Activated B cell treated with CpG ODN at 0.5 μM for 24 hours (primary cell): ENCODE measurements around the gene RNF144A. TPM values are rescaled to one million over a fixed set of nuclear protein-coding genes. Genes with fewer than 3 reads are reported as not detected.
"Not testable (repeated sequence)": the region's sequence is repeated elsewhere in the genome, so short reads cannot be mapped to it uniquely, and the experiment has no call there.

ENCODE experiments used
- ATAC-seq: fragments of 200-7000 bp; cut with Tn5 transposase; one replicate; pipeline ENCODE4 v1.10.0; 2021; ENCODE audit warnings: low read depth, mild to moderate bottlenecking, moderate library complexity
- CTCF ChIA-PET: fragments of 350-600 bp; sonication (Branson Sonifier 250); formaldehyde crosslinking; loops from one replicate; lab custom pipeline; 2021; ENCODE audit warnings: antibody characterized with exemption; lab: Charles Lee
- POLR2A ChIA-PET: fragments of 350-600 bp; sonication (Branson Sonifier 250); formaldehyde crosslinking; loops from one replicate; lab custom pipeline; 2021; ENCODE audit warnings: antibody characterized with exemption; lab: Charles Lee
- DNase-seq: peaks from one replicate; pipeline ENCODE4 v3.0.0; 2022
- H3K27ac Mint-ChIP-seq: one replicate; pipeline ENCODE4 v1.8.0; 2020; ENCODE audit warnings: mixed read lengths
- H3K27me3 Mint-ChIP-seq: one replicate; pipeline ENCODE4 v1.8.0; 2021; ENCODE audit warnings: mixed read lengths
- H3K36me3 Mint-ChIP-seq: one replicate; pipeline ENCODE4 v1.8.0; 2021; ENCODE audit warnings: low read depth, mixed read lengths
- H3K4me1 Mint-ChIP-seq: one replicate; pipeline ENCODE4 v1.8.0; 2021; ENCODE audit warnings: mixed read lengths
- H3K4me3 Mint-ChIP-seq: one replicate; pipeline ENCODE4 v1.8.0; 2020; ENCODE audit warnings: mild to moderate bottlenecking, mixed read lengths
- H3K9me3 Mint-ChIP-seq: one replicate; pipeline ENCODE4 v1.8.0; 2020; ENCODE audit warnings: mixed read lengths
- intact Hi-C: fragments of 100-400 bp; cut with micrococcal nuclease; formaldehyde crosslinking; loops from one replicate; pipeline ENCODE4 v1.15.1; 2024
- total RNA-seq: library from RNA; stranded (reverse); gene quantifications from 2 replicates; pipeline ENCODE4 v1.2.3, GENCODE V29; 2022
- TF ChIP-seq, protein P1 (sequence below): fragments of 200-600 bp; IDR thresholded peaks from one replicate; pipeline ENCODE4 v1.8.0; 2022; ENCODE audit warnings: antibody characterized with exemption, mild to moderate bottlenecking

The RNF144A gene
- total RNA-seq, 1 donor from 2014 or later, result 0.89 TPM

DNA sequence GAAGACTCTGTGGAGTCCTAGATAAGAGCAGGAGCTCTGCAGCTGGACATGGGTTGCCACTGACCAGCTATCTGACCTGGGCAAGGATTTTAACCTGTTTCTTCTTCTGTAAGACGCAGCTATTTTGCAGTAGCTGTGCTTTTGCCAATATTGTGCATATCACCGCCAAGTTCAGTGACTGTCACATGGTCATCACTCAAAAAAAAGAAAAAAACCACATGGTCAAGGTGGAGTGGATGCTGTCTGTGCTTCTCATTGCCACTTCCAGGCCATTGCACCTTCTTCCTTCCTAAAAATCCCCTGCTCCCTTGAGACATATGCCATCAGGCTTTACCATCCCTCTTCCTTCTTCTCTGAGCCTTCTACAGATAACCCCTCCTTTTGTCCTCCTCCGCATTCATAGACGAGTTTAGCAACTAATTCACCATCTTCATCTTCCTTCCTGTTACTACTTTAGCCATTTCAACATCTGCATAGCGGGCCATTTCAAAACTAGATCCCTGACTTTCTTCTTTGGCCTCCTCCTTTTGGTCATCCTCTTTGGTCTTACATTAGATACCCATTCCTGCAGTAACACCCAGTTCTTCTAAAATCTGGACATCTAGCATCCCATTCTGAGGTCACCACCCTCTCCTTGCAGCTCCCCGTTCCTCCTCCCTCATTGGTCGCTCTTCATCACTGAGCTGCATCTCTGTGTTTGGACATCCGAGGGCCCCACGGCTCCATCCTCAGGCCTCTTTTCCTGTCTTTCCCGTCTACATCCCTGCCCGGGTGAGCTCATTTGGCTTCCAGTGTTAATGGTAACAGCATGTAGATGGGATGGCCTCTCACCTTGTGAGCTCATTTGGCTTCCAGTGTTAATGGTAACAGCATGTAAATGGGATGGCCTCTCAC is 17.8 kb downstream of the RNF144A start:
- peaks cover 15% of the 10 kb centered on the region for H3K4me1 Mint-ChIP-seq
- H3K27ac Mint-ChIP-seq, result no peak overlapping the region
- ChIA-PET CTCF (no interaction called here), POLR2A (no interaction called here)
- no peak overlapping the region for H3K4me3 Mint-ChIP-seq
- TF ChIP-seq, protein P1, sequence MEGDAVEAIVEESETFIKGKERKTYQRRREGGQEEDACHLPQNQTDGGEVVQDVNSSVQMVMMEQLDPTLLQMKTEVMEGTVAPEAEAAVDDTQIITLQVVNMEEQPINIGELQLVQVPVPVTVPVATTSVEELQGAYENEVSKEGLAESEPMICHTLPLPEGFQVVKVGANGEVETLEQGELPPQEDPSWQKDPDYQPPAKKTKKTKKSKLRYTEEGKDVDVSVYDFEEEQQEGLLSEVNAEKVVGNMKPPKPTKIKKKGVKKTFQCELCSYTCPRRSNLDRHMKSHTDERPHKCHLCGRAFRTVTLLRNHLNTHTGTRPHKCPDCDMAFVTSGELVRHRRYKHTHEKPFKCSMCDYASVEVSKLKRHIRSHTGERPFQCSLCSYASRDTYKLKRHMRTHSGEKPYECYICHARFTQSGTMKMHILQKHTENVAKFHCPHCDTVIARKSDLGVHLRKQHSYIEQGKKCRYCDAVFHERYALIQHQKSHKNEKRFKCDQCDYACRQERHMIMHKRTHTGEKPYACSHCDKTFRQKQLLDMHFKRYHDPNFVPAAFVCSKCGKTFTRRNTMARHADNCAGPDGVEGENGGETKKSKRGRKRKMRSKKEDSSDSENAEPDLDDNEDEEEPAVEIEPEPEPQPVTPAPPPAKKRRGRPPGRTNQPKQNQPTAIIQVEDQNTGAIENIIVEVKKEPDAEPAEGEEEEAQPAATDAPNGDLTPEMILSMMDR, result no peak
- H3K36me3 Mint-ChIP-seq, result no peaks in the 10 kb centered on the region
- no peak for ATAC-seq
- intact Hi-C loops, result no loop called here
- no peak for DNase-seq
- H3K9me3 Mint-ChIP-seq, result peaks cover 4% of the 10 kb centered on the region
- no peaks in the 10 kb centered on the region for H3K27me3 Mint-ChIP-seq

DNA sequence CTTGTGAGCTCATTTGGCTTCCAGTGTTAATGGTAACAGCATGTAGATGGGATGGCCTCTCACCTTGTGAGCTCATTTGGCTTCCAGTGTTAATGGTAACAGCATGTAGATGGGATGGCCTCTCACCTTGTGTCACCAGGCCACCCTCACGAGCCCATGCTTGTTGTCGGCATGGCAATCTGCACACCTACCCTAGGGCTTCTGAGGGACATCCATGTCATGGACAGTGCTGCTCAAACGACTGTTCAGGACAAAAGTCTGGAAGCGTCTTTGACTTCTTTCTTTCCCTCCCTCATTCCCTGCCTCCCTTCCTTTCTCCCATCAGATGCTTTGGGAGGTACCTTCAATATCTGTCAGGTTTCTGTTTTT is 18.4 kb downstream of the RNF144A start:
- H3K4me3 Mint-ChIP-seq, H3K36me3 Mint-ChIP-seq, DNase-seq, H3K27me3 Mint-ChIP-seq, POLR2A ChIA-PET, CTCF ChIA-PET, ATAC-seq, H3K9me3 Mint-ChIP-seq, intact Hi-C loops, H3K27ac Mint-ChIP-seq: not testable (repeated sequence)
- peaks cover 15% of the 10 kb centered on the region for H3K4me1 Mint-ChIP-seq

DNA sequence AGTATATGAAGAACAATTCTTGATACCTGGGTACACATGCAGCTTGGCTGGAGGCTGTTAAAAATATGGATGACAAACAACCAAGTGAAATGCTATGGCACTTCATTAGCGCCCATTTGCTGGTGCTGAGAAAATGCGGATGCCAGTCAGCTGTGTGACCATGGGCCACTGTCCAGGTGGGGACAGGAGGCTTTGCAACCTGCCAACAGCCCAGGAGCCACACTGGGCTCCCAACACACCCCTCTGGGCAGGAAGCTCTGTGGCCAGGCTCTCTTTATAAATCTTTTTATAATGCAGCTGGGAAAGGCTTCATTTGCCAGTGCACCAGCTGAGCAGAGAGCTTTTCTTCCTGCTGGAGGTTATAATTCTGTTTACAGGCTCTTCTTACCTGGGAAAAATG is 19.9 kb downstream of the RNF144A start:
- no peaks in the 10 kb centered on the region for H3K36me3 Mint-ChIP-seq
- ChIA-PET POLR2A (no interaction called here), CTCF (no interaction called here)
- TF ChIP-seq, protein P1, result no peak
- intact Hi-C loops, result no loop called here
- no peak for ATAC-seq
- H3K9me3 Mint-ChIP-seq, result no peaks in the 10 kb centered on the region
- DNase-seq, result no peak
- H3K27me3 Mint-ChIP-seq, result peaks cover 2% of the 10 kb centered on the region
- H3K4me1 Mint-ChIP-seq, result peaks cover 15% of the 10 kb centered on the region
- no peak overlapping the region for H3K27ac Mint-ChIP-seq
- no peak overlapping the region for H3K4me3 Mint-ChIP-seq

DNA sequence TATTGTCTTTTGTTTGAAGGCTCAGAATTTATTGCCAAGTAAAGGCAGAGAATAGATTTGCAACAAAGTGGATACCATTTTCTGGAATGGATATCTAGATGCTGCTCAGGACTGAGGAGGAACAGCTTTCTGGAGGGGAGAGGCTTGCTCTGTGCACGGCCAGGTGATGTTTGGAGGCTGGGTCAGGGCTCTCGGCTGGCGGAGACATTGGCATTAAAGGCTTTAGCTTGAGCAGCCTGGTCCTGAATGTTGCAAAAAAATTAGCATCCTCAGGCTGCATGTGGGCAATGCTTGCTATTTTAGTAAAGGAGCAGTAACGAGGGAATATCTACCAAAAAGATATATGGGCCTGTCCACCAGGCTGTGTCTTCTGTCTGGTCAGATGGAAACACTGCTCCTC is 20.4 kb downstream of the RNF144A start:
- TF ChIP-seq, protein P1, result no peak
- H3K4me3 Mint-ChIP-seq, result no peak overlapping the region
- no peak overlapping the region for H3K27ac Mint-ChIP-seq
- H3K27me3 Mint-ChIP-seq, result peaks cover 2% of the 10 kb centered on the region
- DNase-seq (no peak), ATAC-seq (no peak)
- ChIA-PET CTCF (interaction anchor here (1.2 kb wide), 1 partner anchor 76 kb away, joined by 4 read pairs; no protein-coding TSS in a partner anchor), POLR2A (no interaction called here)
- H3K36me3 Mint-ChIP-seq, result no peaks in the 10 kb centered on the region
- H3K9me3 Mint-ChIP-seq, result no peaks in the 10 kb centered on the region
- intact Hi-C loops, result no loop called here
- peaks cover 15% of the 10 kb centered on the region for H3K4me1 Mint-ChIP-seq

DNA sequence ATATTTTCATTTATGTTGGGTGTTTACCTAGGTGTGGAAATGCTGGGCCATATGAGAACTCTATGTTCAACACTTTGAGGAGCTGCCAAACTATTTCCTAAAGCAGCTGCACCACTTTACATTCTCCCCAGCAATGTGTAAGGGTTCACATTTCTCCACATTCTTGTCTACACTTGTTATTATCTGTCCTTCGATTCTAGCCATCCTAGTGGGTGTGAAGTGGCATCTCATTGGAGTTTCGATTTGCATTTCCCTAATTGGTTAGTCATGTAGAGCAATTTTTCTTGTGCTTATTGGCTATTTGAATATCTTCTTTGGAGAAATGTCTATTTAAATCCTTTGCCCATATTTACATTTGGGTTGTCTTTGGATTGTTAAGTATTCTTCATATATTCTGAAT is 21.9 kb downstream of the RNF144A start:
- H3K36me3 Mint-ChIP-seq, result no peaks in the 10 kb centered on the region
- CTCF ChIA-PET, result no interaction called here
- no peaks in the 10 kb centered on the region for H3K9me3 Mint-ChIP-seq
- no peak for DNase-seq
- H3K4me1 Mint-ChIP-seq, result peaks cover 10% of the 10 kb centered on the region
- no peak overlapping the region for H3K27ac Mint-ChIP-seq
- intact Hi-C loops, result no loop called here
- peaks cover 2% of the 10 kb centered on the region for H3K27me3 Mint-ChIP-seq
- H3K4me3 Mint-ChIP-seq, result no peak overlapping the region
- POLR2A ChIA-PET, result interaction anchor here (0.7 kb wide), 1 partner anchor 20 kb away, joined by 3 read pairs; no protein-coding TSS in a partner anchor
- TF ChIP-seq, protein P1, result no peak
- ATAC-seq, result no peak
